Measurements from ENCODE around the gene CRYBG2.

Gene CRYBG2

GRCh38 chr1:26276432-26276838 is 77.5 kb downstream of the CRYBG2 start:
- TF ChIP-seq CTCF (IDR thresholded peaks at IDR 0.05; ENCODE audit: low read depth, low read length, missing control alignments), result no peak
- peak overlapping the region; percentile 67 for H3K27ac ChIP-seq
- H3K27me3 ChIP-seq (replicated peaks), result no peaks in the 10 kb centered on the region
- H3K36me3 ChIP-seq (replicated peaks), result peaks cover 20% of the 10 kb centered on the region
- in situ Hi-C loops (cut with HindIII; ENCODE audit: low pct_ligation_motif_present, low sequenced_read_pairs), result no loop called here
- no peak for DNase-seq
- no peak overlapping the region for H3K4me3 ChIP-seq (ENCODE audit: low read depth, low read length)

GRCh38 chr1:26275580-26276431 is 78.1 kb downstream of the CRYBG2 start:
- TF ChIP-seq CTCF (IDR thresholded peaks at IDR 0.05; ENCODE audit: low read depth, low read length, missing control alignments), result peak; percentile 79
- H3K4me3 ChIP-seq (ENCODE audit: low read depth, low read length), result no peak overlapping the region
- H3K36me3 ChIP-seq (replicated peaks), result peaks cover 14% of the 10 kb centered on the region
- no peaks in the 10 kb centered on the region for H3K27me3 ChIP-seq (replicated peaks)
- peak overlapping the region; percentile 67 for H3K27ac ChIP-seq
- in situ Hi-C loops (cut with HindIII; ENCODE audit: low pct_ligation_motif_present, low sequenced_read_pairs), result no loop called here
- peak; percentile 89 for DNase-seq

GRCh38 chr1:26274801-26275425 is 79.0 kb downstream of the CRYBG2 start:
- Histone ChIP-seq H3K27ac (peak overlapping the region; percentile 67), H3K36me3 (replicated peaks) (peaks cover 16% of the 10 kb centered on the region), H3K27me3 (replicated peaks) (no peaks in the 10 kb centered on the region), H3K4me3 (ENCODE audit: low read depth, low read length) (no peak overlapping the region)
- DNase-seq, result peak; percentile 73
- no peak for TF ChIP-seq CTCF (IDR thresholded peaks at IDR 0.05; ENCODE audit: low read depth, low read length, missing control alignments)
- in situ Hi-C loops (cut with HindIII; ENCODE audit: low pct_ligation_motif_present, low sequenced_read_pairs), result no loop called here
